Immature natural killer cell (primary cell): Measurements from ENCODE around the gene CENPN. TPM values are rescaled to one million over a fixed set of nuclear protein-coding genes. Genes with fewer than 3 reads are reported as not detected.

Experiments used
- polyA plus RNA-seq, 3 donors: library from polyadenylated mRNA; unstranded; fragments of 300-500 nt; fragmentation: Illumina TruSeq; gene quantifications; one replicate each; pipeline ENCODE4 v1.2.3, GENCODE V29; 2021

The CENPN gene
- polyA plus RNA-seq, 3 donors from 2014 or later = 4.5 to 11.6 (median 7.8) TPM

Other genes with a start within 250 kb of the CENPN start
- under 1 TPM in 1 of 3 donors, not detected in 2; 0.21 TPM for gene CDYL2, start 202.6 kb upstream of the CENPN start, polyA plus RNA-seq
- gene CMC2, start 329 bp upstream of the CENPN start, polyA plus RNA-seq = 100 to 1,000 TPM in 2 of 3 donors, 10 to 100 TPM in 1; 89.9 to 132 (median 113) TPM
- gene ATMIN, start 28.6 kb downstream of the CENPN start, polyA plus RNA-seq = 10 to 100 TPM; 25.4 to 51.0 (median 26.4) TPM
- under 1 TPM in 1 of 3 donors, not detected in 2; 0.16 TPM for gene C16orf46, start 70.0 kb downstream of the CENPN start, polyA plus RNA-seq
- gene GCSH, start 89.2 kb downstream of the CENPN start, polyA plus RNA-seq = 10 to 100 TPM in 1 of 3 donors, 1 to 10 TPM in 2; 6.6 to 11.5 (median 8.3) TPM
- not detected for gene BCO1, start 231.5 kb downstream of the CENPN start, polyA plus RNA-seq